ENCODE results near the gene TPO.

The TPO gene

DNA sequence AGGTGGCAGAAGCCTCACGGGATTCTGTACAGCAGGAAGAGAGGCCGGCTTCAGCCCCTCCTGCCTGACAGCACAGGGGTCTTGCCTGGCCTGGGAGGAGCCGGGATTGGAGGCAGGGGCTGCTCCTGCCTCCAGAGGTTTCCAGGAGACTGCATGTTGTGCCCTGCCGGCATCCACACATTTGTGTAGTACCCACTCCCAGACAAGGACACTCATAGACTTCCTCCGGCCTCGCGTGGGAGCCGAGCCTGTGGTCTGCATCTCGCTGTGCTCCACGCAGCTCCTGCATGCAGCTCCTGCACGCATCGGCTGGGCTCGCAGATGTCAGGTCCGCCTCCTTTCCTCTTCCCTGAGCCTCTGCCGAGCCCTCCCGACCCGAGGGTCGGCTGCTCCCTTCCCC is 34.7 kb downstream of the TPO start:
- Mint-ChIP-seq H3K27ac (no peak overlapping the region), H3K4me1 (ENCODE audit: low read depth) (no peaks in the 10 kb centered on the region), H3K36me3 (ENCODE audit: low read depth) (no peaks in the 10 kb centered on the region), H3K27me3 (peaks cover 32% of the 10 kb centered on the region), H3K4me3 (no peak overlapping the region), H3K9me3 (no peaks in the 10 kb centered on the region)
- DNase-seq, result no peak

DNA sequence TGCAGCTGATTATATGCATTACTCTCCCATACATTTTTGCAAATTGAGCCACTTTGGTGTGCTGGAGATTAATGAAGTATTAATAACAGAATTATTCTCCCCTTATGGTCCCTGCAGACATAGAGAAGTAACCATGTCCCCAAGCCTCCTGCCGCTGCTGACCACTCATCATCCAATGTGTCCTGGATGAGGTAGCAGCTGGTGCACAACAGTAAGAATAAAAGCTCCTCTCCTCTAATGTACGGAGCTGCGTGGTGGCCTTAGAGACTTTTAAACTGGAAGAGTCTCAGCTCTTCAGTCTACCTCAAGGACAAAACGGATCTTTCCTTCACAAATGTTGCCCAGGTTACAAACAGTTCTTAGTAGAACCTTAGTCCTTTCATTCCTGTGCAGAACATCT is 37.7 kb downstream of the TPO start:
- Mint-ChIP-seq H3K4me1 (ENCODE audit: low read depth) (no peaks in the 10 kb centered on the region), H3K27me3 (peaks cover 32% of the 10 kb centered on the region), H3K36me3 (ENCODE audit: low read depth) (no peaks in the 10 kb centered on the region), H3K9me3 (no peaks in the 10 kb centered on the region), H3K4me3 (no peak overlapping the region), H3K27ac (no peak overlapping the region)
- DNase-seq, result no peak

DNA sequence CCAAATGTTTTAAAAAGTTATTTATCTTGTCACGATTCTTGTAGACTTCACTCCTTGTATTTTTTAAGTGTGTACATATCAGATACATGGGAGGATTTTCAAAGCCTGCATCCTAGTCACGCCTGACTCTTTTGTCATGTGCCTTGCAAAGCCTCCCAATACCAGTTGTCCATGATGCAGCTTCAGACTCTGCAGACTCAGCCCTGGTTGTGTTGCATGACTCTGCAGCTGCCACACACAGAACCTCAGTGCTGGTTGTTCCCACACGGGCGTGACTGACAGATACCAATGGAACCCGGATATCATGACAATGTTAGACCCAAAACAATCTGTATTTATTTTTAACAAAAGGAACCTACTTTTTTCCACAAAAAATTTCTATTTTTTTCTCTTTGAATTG is 38.2 kb downstream of the TPO start:
- H3K4me3 Mint-ChIP-seq, result no peak overlapping the region
- H3K9me3 Mint-ChIP-seq, result no peaks in the 10 kb centered on the region
- DNase-seq, result no peak
- no peaks in the 10 kb centered on the region for H3K36me3 Mint-ChIP-seq (ENCODE audit: low read depth)
- H3K27me3 Mint-ChIP-seq, result peaks cover 32% of the 10 kb centered on the region
- no peak overlapping the region for H3K27ac Mint-ChIP-seq
- no peaks in the 10 kb centered on the region for H3K4me1 Mint-ChIP-seq (ENCODE audit: low read depth)

DNA sequence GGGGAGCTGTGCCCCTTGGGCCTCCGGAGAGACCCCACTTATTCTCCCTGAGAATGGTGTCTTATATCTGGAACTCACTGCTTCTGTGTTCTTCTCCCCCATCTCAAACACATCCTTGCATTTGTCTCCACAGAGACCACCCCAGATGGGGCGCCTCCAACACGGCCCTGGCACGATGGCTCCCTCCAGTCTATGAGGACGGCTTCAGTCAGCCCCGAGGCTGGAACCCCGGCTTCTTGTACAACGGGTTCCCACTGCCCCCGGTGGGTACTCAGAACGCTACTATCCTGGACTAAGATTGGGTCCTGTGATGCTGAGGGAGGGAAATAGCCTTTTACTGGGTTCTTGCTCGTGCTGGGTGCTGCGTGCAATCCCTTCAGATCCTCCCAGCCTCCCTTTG is 40.3 kb downstream of the TPO start:
- no peaks in the 10 kb centered on the region for H3K36me3 Mint-ChIP-seq (ENCODE audit: low read depth)
- DNase-seq, result no peak
- H3K9me3 Mint-ChIP-seq, result no peaks in the 10 kb centered on the region
- no peak overlapping the region for H3K27ac Mint-ChIP-seq
- H3K4me1 Mint-ChIP-seq (ENCODE audit: low read depth), result no peaks in the 10 kb centered on the region
- H3K27me3 Mint-ChIP-seq, result peaks cover 17% of the 10 kb centered on the region
- H3K4me3 Mint-ChIP-seq, result no peak overlapping the region

DNA sequence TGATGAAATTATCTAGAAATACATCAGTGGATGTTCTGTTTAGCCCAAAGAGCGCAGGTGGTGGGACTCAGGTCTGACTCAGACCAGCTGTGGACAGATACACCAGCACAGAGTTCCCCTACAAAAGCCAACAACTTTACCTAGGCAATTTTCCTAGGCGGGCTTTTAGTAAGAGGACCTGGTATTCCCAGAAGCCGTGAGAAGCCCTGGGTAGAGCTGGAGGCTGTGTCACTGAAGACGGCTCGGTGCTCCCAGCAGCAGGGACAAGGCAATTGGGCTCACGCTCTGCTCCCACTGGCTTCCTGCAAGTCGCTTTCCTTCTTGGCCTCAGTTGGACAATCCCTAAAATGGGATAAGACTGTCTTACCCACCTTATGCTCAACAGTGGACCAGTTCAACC is 41.1 kb downstream of the TPO start:
- no peaks in the 10 kb centered on the region for H3K36me3 Mint-ChIP-seq (ENCODE audit: low read depth)
- no peaks in the 10 kb centered on the region for H3K9me3 Mint-ChIP-seq
- no peaks in the 10 kb centered on the region for H3K4me1 Mint-ChIP-seq (ENCODE audit: low read depth)
- no peak overlapping the region for H3K4me3 Mint-ChIP-seq
- no peak for DNase-seq
- H3K27me3 Mint-ChIP-seq, result peaks cover 10% of the 10 kb centered on the region
- no peak overlapping the region for H3K27ac Mint-ChIP-seq

DNA sequence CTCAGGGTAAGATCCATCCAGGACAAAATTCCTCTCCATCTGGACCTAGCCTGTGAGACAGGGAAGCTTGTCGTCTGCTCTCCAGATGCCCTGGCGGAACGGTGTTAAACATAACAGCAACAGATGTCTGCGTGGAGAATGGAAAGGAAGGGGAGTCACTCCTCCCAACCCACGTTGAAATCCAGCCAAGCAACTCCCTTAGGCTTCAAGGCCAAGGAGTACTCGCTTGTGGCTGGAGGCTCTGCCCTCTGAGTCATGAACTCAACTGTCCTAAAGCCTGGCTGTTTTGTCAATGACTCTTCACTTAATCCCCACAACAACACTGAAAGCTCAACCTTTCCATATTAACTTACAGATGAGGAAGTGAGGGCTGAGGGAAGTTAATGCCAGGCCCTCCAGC is 42.2 kb downstream of the TPO start:
- Mint-ChIP-seq H3K36me3 (ENCODE audit: low read depth) (no peaks in the 10 kb centered on the region), H3K27me3 (peaks cover 2% of the 10 kb centered on the region), H3K4me3 (no peak overlapping the region), H3K9me3 (no peaks in the 10 kb centered on the region), H3K4me1 (ENCODE audit: low read depth) (no peaks in the 10 kb centered on the region), H3K27ac (no peak overlapping the region)
- DNase-seq, result no peak

DNA sequence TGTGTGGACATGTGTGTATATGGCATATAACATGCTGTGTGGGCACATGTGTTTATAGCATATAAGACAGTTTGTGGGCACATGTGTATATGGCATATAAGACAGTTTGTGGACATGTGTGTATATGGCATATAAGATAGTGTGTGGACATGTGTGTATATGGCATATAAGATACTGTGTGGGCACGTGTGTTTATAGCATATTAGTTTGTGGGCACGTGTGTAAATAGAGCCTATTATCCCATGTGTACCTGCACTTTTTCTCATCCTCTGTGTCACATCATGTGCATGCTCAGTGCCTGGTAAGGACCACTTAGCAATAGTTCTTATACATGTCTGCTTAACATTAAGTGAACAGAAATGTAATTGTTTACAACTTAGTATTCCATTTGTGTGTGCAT is 45.2 kb downstream of the TPO start:
- H3K4me3 Mint-ChIP-seq, result no peak overlapping the region
- no peaks in the 10 kb centered on the region for H3K9me3 Mint-ChIP-seq
- no peaks in the 10 kb centered on the region for H3K36me3 Mint-ChIP-seq (ENCODE audit: low read depth)
- no peak overlapping the region for H3K27ac Mint-ChIP-seq
- DNase-seq, result no peak
- H3K4me1 Mint-ChIP-seq (ENCODE audit: low read depth), result no peaks in the 10 kb centered on the region
- H3K27me3 Mint-ChIP-seq, result no peaks in the 10 kb centered on the region

DNA sequence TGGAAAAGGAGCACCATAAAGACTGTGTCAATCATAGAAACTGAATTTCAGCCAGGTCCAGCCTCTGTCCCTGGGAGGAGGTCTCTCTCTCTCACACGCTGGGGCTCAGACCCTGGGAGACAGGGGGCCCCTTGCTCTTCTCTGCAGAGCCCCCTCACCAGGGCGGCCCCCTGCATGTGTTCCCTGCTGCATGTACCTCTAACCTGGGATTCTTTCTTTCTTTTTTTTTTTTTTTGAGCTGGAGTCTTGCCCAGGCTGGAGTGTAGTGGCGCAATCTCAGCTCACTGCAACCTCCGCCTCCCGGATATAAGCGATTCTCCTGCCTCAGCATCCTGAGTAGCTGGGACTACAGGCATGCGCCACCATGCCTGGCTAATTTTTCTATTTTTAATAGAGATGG is 46.5 kb downstream of the TPO start:
- no peaks in the 10 kb centered on the region for H3K27me3 Mint-ChIP-seq
- no peak for DNase-seq
- H3K36me3 Mint-ChIP-seq (ENCODE audit: low read depth), result no peaks in the 10 kb centered on the region
- no peaks in the 10 kb centered on the region for H3K9me3 Mint-ChIP-seq
- H3K4me1 Mint-ChIP-seq (ENCODE audit: low read depth), result no peaks in the 10 kb centered on the region
- no peak overlapping the region for H3K27ac Mint-ChIP-seq
- no peak overlapping the region for H3K4me3 Mint-ChIP-seq

DNA sequence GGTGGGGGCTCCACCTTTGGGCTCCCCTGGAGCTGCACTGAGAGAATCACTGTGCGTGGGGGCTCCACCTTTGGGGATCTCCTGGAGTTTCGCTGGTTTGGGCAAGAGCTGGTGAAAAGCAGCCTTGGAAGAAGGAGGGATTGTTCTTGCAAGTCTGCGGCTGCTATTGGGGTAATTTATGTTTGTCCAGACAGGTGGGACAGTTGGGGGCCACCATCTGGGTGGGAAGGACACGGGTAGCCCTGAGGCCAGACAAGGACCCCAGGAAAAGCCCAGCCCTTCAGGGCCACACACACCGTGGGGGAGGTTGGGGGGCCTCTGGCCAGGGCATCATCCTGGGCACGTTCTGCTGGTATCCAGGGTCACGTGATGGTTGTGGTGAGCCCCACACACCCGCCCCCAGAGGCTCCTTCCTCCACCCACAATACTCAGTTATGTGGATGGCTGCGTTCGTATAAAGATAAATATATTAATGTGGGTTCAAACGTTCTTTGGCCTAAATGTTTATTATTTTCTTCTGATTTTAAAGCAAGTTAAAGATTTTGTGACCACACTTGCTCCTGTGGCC is 47.7 kb downstream of the TPO start:
- Mint-ChIP-seq H3K9me3 (no peaks in the 10 kb centered on the region), H3K36me3 (ENCODE audit: low read depth) (no peaks in the 10 kb centered on the region), H3K27me3 (no peaks in the 10 kb centered on the region), H3K4me1 (ENCODE audit: low read depth) (no peaks in the 10 kb centered on the region), H3K27ac (no peak overlapping the region), H3K4me3 (no peak overlapping the region)
- DNase-seq, result no peak

DNA sequence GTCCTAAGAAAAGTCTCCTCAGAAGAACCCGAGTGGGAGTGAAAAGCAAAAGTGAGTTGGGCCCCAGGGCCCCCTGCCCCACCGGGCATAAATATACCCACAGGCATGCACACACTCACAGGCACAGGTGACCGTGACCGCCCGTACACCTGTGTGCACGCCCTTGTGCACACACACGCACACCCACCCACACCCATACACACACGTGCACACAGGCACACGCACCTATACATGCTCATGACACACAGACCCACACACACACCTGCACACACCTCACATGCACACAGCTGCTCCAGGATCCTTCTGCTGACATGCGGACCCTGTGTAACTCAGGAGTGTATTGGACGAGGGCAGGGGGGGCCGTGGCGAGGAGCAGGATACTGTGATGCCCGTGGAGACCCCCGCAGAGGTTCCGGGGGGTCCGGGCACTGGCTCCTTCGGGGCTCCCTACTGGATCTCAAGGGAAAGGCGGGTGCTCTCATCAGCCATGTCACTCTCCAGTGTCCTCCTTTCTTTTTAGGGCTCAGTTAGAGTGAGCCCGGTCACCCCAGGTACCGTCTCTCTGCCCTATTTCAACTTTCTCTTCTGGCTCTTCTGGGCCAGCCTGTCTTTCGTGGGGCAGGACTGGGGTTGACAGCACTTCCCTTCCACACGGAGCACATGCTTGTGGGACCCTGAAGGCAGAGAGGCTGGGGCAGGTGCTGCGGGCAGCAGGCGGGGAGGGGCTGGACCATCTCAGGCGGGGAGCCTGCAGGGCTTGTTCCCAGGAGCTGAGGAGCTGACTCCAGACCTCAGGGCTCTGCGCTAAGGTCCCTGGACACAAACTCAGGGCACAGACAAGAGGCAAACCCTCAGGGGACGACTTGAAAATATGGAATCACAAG is 48.5 kb downstream of the TPO start:
- no peak for DNase-seq
- no peaks in the 10 kb centered on the region for H3K4me1 Mint-ChIP-seq (ENCODE audit: low read depth)
- H3K36me3 Mint-ChIP-seq (ENCODE audit: low read depth), result no peaks in the 10 kb centered on the region
- no peak overlapping the region for H3K4me3 Mint-ChIP-seq
- no peak overlapping the region for H3K27ac Mint-ChIP-seq
- H3K27me3 Mint-ChIP-seq, result no peaks in the 10 kb centered on the region
- no peaks in the 10 kb centered on the region for H3K9me3 Mint-ChIP-seq

DNA sequence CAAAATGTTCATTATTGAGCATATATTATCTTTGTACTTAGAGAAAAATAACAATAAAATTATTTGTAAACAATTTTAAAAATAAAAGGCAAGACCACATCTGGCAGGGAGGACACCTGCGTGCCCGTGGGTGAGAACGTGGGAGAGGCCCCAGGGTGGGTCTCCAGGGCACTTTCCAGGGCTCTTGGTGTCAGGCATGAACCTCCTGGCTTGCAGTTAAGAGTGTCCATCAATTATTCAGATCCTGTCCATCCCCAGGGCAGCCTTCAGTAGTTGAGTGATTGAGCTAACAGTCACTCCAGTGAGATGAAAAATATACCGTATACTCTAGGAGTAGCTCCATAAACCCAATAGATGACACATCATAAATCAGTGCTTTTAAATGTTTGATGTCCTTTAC is 49.7 kb downstream of the TPO start:
- no peaks in the 10 kb centered on the region for H3K36me3 Mint-ChIP-seq (ENCODE audit: low read depth)
- no peaks in the 10 kb centered on the region for H3K27me3 Mint-ChIP-seq
- H3K27ac Mint-ChIP-seq, result no peak overlapping the region
- no peak overlapping the region for H3K4me3 Mint-ChIP-seq
- H3K9me3 Mint-ChIP-seq, result no peaks in the 10 kb centered on the region
- DNase-seq, result no peak
- H3K4me1 Mint-ChIP-seq (ENCODE audit: low read depth), result no peaks in the 10 kb centered on the region

DNA sequence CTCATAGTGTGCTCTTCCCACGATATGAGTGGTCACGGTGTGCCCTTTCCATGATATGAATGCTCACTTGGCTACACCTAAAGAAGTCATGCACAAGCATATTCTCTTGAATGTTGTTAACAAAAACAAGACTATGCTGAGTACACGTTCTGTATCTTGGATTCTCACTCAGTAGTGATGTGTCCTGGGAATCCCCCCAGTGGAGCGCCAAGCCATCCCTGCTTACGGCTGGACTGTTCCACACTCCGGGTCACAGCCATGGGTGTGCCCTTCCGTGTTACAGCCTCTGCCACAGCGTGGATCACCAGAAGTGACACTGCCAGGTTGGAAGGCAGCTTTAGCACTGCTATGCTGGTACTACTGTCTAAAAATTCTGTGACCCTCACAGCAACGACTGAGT is 59.1 kb downstream of the TPO start:
- H3K4me3 Mint-ChIP-seq, result no peak overlapping the region
- H3K27me3 Mint-ChIP-seq, result no peaks in the 10 kb centered on the region
- DNase-seq, result no peak
- no peak overlapping the region for H3K27ac Mint-ChIP-seq
- no peaks in the 10 kb centered on the region for H3K4me1 Mint-ChIP-seq (ENCODE audit: low read depth)
- H3K9me3 Mint-ChIP-seq, result peaks cover 5% of the 10 kb centered on the region
- H3K36me3 Mint-ChIP-seq (ENCODE audit: low read depth), result no peaks in the 10 kb centered on the region

DNA sequence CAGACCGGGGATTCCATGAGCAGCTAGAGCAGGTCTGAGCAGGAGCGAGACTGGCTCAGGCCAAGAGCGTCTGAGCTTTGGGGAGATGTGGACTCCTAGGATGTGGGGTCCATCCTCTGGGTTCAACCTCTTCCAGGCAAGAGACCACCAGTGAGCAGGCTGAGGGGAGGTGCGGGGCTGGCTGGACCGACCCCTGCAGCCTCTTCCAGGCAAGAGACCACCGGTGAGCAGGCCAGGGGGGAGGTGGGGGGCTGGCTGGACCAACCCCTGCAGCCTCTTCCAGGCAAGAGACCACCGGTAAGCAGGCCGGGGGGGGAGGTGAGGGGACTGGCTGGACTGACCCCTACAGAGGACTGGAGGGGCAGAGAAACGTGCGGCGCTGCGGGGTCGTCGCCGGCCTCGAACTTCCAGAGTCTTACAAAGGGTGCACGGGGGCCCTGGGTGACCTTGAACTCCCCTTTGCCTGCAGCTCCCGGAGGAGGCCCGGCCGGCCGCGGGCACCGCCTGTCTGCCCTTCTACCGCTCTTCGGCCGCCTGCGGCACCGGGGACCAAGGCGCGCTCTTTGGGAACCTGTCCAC is 63.4 kb downstream of the TPO start:
- Mint-ChIP-seq H3K36me3 (ENCODE audit: low read depth) (no peaks in the 10 kb centered on the region), H3K27me3 (peaks cover 2% of the 10 kb centered on the region), H3K27ac (no peak overlapping the region), H3K4me3 (no peak overlapping the region), H3K9me3 (no peaks in the 10 kb centered on the region), H3K4me1 (ENCODE audit: low read depth) (no peaks in the 10 kb centered on the region)
- DNase-seq, result no peak

DNA sequence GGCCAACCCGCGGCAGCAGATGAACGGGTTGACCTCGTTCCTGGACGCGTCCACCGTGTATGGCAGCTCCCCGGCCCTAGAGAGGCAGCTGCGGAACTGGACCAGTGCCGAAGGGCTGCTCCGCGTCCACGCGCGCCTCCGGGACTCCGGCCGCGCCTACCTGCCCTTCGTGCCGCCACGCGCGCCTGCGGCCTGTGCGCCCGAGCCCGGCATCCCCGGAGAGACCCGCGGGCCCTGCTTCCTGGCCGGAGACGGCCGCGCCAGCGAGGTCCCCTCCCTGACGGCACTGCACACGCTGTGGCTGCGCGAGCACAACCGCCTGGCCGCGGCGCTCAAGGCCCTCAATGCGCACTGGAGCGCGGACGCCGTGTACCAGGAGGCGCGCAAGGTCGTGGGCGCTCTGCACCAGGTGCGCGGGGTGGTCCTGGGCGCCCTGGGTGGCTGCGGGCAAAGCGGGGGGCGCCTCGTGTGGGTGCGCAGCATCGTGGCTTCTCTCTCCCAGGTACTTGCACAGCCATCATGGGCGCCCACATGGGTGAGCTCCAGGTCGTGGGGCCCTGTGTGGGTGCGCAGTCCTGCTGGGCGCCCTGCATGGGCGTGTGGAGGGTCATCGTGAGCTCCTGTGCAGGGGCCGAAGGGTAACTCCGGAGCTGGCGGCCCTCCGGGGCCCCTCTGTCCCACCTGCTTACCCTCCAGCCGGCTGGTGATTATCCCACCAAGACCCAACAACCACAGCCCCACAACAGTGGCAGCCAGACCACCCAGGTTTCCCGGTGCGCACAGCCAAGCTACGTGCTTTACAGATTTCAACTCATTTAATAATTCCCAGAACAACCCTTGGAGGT is 64.2 kb downstream of the TPO start:
- H3K27ac Mint-ChIP-seq, result no peak overlapping the region
- H3K36me3 Mint-ChIP-seq (ENCODE audit: low read depth), result no peaks in the 10 kb centered on the region
- no peaks in the 10 kb centered on the region for H3K4me1 Mint-ChIP-seq (ENCODE audit: low read depth)
- H3K4me3 Mint-ChIP-seq, result no peak overlapping the region
- H3K9me3 Mint-ChIP-seq, result no peaks in the 10 kb centered on the region
- DNase-seq, result no peak
- H3K27me3 Mint-ChIP-seq, result peaks cover 2% of the 10 kb centered on the region

Measured in activated T-cell treated with anti-CD3 and anti-CD28 coated beads, Interleukin-2, amount 50 U/mL, for 24 hours (primary cell).